ENCODE results near the gene NME7.
"Not testable (repeated sequence)": the region's sequence is repeated elsewhere in the genome, so short reads cannot be mapped to it uniquely, and the experiment has no call there.

NME7 gene

GRCh38 chr1:169126335-169126734 lies 241.3 kb downstream of the NME7 start:
- no peak for DNase-seq (ENCODE audit: low read depth)

GRCh38 chr1:169125597-169125996 lies 242.0 kb downstream of the NME7 start:
- not testable (repeated sequence) for DNase-seq (ENCODE audit: low read depth)

GRCh38 chr1:169124459-169124858 lies 243.1 kb downstream of the NME7 start:
- no peak for DNase-seq (ENCODE audit: low read depth)

GRCh38 chr1:169122976-169123375 lies 244.6 kb downstream of the NME7 start:
- DNase-seq (ENCODE audit: low read depth) = no peak

GRCh38 chr1:169121146-169121923 lies 246.3 kb downstream of the NME7 start:
- DNase-seq (ENCODE audit: low read depth) = no peak

- DNase-seq (ENCODE audit: low read depth) = no peak
Observed at GRCh38 chr1:169120066-169120465, 247.5 kb downstream of the NME7 start.

- no peak for DNase-seq (ENCODE audit: low read depth)
Observed at GRCh38 chr1:169119405-169119804, 248.2 kb downstream of the NME7 start.

- no peak for DNase-seq (ENCODE audit: low read depth)
Observed at GRCh38 chr1:169118227-169118626, 249.4 kb downstream of the NME7 start.

- DNase-seq (ENCODE audit: low read depth) = no peak
Observed at GRCh38 chr1:169117599-169117998, 250.0 kb downstream of the NME7 start.

GRCh38 chr1:169117014-169117413 lies 250.6 kb downstream of the NME7 start:
- no peak for DNase-seq (ENCODE audit: low read depth)

GRCh38 chr1:169115891-169116585 lies 251.6 kb downstream of the NME7 start:
- DNase-seq (ENCODE audit: low read depth) = no peak

GRCh38 chr1:169113613-169114119 lies 253.9 kb downstream of the NME7 start:
- no peak for DNase-seq (ENCODE audit: low read depth)

GRCh38 chr1:169112241-169112640 lies 255.4 kb downstream of the NME7 start:
- no peak for DNase-seq (ENCODE audit: low read depth)

- DNase-seq (ENCODE audit: low read depth) = no peak
Observed at GRCh38 chr1:169111472-169111871, 256.1 kb downstream of the NME7 start.

- no peak for DNase-seq (ENCODE audit: low read depth)
Observed at GRCh38 chr1:169110689-169111447, 256.7 kb downstream of the NME7 start.

- no peak for DNase-seq (ENCODE audit: low read depth)
Observed at GRCh38 chr1:169110236-169110635, 257.4 kb downstream of the NME7 start.

- DNase-seq (ENCODE audit: low read depth) = no peak
Observed at GRCh38 chr1:169109561-169110134, 257.9 kb downstream of the NME7 start.

- no peak for DNase-seq (ENCODE audit: low read depth)
Observed at GRCh38 chr1:169108863-169109560, 258.6 kb downstream of the NME7 start.

- no peak for DNase-seq (ENCODE audit: low read depth)
Observed at GRCh38 chr1:169108223-169108622, 259.4 kb downstream of the NME7 start.

- no peak for DNase-seq (ENCODE audit: low read depth)
Observed at GRCh38 chr1:169107603-169108208, 259.9 kb downstream of the NME7 start.

GRCh38 chr1:169106921-169107602 lies 260.5 kb downstream of the NME7 start:
- no peak for DNase-seq (ENCODE audit: low read depth)

Data from T-helper 22 cell (primary cell).